Subcutaneous adipose tissue (tissue), 4 donors: ENCODE data around the gene GIPC2. TPM values are rescaled to one million over a fixed set of nuclear protein-coding genes. Genes with fewer than 3 reads are reported as not detected.

Source experiments
- CTCF ChIP-seq: fragments of 450-650 bp; IDR thresholded peaks from one replicate; pipeline ENCODE4 v1.5.1; 2016; ENCODE audit warnings: low read depth, mild to moderate bottlenecking, control low read depth, antibody characterized with exemption, moderate library complexity
- total RNA-seq, 4 donors: library from RNA; depleted of rRNA; stranded (reverse); fragments of >200 nt; gene quantifications; one replicate each; pipeline ENCODE4 v1.1.0, GENCODE V29; 2016

The GIPC2 gene
- total RNA-seq, 4 donors from 2014 or later: 1.7 to 9.4 (median 3.8) TPM

GRCh38 chr1:78038491-78038939, 7.3 kb upstream of the GIPC2 start:
- TF ChIP-seq CTCF: no peak

GRCh38 chr1:78040484-78041089, 5.2 kb upstream of the GIPC2 start:
- TF ChIP-seq CTCF: no peak

- TF ChIP-seq CTCF: no peak
Observed at GRCh38 chr1:78043436-78043835, 2.3 kb upstream of the GIPC2 start.

- TF ChIP-seq CTCF: no peak
Observed at GRCh38 chr1:78044796-78045562, 787 bp upstream of the GIPC2 start.

GRCh38 chr1:78045563-78045925, 222 bp upstream of the GIPC2 start:
- no peak for TF ChIP-seq CTCF

- no peak for TF ChIP-seq CTCF
Observed at GRCh38 chr1:78047106-78047505, 1.3 kb downstream of the GIPC2 start.

GRCh38 chr1:78047631-78048030, 1.9 kb downstream of the GIPC2 start:
- no peak for TF ChIP-seq CTCF
